A673 (cell line): ENCODE results near the gene SH2B3.

Experiments used
- EZH2 ChIP-seq: fragments of 200-600 bp; sonication (generic); IDR thresholded peaks from 2 replicates; pipeline ENCODE4 v1.6.1; 2017; ENCODE audit warnings: borderline replicate concordance, low read depth, mild to moderate bottlenecking, mixed read lengths, antibody characterized with exemption, low read length; ENCODE audit not compliant: poor library complexity, severe bottlenecking
- TF ChIP-seq, protein P1 (sequence below): fragments of 300-800, 200-600 bp; sonication (generic); conservative IDR thresholded peaks from 2 replicates; pipeline ENCODE4 v1.5.1; 2017; ENCODE audit warnings: low read depth, mild to moderate bottlenecking, antibody characterized with exemption, low read length, moderate library complexity, mixed read lengths

DNA sequence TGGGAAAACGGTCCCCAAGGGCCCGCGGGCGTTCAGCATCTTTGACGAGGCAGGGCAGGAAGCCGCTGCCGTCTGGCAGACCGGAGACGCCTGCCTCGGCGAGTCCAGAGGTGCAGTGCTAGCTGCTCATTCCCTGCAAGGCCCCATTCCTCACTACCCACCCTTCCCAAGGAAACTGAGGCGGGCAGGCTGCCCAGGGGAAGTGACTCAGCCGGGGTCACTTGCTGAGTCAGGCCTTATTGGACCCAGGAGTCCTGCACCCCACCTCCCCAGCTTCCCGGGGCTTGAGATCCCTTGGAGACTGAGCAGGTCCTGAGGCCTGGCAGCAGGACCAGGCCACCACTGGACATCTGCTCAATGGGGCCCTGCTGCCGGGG is 3.7 kb downstream of the SH2B3 start:
- TF ChIP-seq, protein P1, sequence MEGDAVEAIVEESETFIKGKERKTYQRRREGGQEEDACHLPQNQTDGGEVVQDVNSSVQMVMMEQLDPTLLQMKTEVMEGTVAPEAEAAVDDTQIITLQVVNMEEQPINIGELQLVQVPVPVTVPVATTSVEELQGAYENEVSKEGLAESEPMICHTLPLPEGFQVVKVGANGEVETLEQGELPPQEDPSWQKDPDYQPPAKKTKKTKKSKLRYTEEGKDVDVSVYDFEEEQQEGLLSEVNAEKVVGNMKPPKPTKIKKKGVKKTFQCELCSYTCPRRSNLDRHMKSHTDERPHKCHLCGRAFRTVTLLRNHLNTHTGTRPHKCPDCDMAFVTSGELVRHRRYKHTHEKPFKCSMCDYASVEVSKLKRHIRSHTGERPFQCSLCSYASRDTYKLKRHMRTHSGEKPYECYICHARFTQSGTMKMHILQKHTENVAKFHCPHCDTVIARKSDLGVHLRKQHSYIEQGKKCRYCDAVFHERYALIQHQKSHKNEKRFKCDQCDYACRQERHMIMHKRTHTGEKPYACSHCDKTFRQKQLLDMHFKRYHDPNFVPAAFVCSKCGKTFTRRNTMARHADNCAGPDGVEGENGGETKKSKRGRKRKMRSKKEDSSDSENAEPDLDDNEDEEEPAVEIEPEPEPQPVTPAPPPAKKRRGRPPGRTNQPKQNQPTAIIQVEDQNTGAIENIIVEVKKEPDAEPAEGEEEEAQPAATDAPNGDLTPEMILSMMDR, result no peak
- no peak for TF ChIP-seq EZH2
